ENCODE results near the gene SESN3.

DNA sequence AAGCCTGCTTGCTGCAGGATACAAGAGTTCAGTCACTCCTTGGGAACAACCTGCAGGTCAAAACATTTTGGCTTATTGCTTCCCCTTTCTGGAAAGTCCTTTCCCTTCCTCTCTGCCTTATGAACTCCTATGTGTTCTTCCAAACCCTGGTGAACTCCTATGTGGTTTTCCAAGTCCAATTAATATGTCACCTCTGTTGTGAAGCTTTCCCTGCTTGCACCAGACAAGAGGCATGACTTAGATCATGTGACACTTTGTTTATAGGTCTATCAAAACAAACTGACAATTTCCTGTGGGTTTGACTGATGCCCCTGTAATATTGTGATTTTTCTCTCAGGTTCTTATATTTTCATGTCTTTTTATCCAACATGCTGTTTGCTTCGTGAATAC, 77.2 kb downstream of the SESN3 start:
- TF ChIP-seq YY1 (IDR thresholded peaks at IDR 0.05; ENCODE audit: low read depth): no peak
- TF ChIP-seq SMC3 (IDR thresholded peaks at IDR 0.05; ENCODE audit: low read depth, low read length): no peak
- TF ChIP-seq, protein P1, sequence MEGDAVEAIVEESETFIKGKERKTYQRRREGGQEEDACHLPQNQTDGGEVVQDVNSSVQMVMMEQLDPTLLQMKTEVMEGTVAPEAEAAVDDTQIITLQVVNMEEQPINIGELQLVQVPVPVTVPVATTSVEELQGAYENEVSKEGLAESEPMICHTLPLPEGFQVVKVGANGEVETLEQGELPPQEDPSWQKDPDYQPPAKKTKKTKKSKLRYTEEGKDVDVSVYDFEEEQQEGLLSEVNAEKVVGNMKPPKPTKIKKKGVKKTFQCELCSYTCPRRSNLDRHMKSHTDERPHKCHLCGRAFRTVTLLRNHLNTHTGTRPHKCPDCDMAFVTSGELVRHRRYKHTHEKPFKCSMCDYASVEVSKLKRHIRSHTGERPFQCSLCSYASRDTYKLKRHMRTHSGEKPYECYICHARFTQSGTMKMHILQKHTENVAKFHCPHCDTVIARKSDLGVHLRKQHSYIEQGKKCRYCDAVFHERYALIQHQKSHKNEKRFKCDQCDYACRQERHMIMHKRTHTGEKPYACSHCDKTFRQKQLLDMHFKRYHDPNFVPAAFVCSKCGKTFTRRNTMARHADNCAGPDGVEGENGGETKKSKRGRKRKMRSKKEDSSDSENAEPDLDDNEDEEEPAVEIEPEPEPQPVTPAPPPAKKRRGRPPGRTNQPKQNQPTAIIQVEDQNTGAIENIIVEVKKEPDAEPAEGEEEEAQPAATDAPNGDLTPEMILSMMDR (IDR thresholded peaks at IDR 0.05): no peak
- TF ChIP-seq, protein P2, sequence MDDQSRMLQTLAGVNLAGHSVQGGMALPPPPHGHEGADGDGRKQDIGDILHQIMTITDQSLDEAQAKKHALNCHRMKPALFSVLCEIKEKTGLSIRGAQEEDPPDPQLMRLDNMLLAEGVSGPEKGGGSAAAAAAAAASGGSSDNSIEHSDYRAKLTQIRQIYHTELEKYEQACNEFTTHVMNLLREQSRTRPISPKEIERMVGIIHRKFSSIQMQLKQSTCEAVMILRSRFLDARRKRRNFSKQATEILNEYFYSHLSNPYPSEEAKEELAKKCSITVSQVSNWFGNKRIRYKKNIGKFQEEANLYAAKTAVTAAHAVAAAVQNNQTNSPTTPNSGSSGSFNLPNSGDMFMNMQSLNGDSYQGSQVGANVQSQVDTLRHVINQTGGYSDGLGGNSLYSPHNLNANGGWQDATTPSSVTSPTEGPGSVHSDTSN (IDR thresholded peaks at IDR 0.05): no peak

Data from SK-N-SH (cell line).